Stimulated activated CD4-positive, alpha-beta T cell treated with anti-CD3 and anti-CD28 coated beads, Interleukin-1b, Interleukin-23, amount 100 ng/mL, for 4 hours (primary cell): ENCODE measurements around the gene HYDIN.

ENCODE experiments used
- DNase-seq, 2 donors: peaks; one replicate each; pipeline ENCODE4 v3.0.0-alpha.2; 2020; ENCODE audit warnings: low read depth in 2 of 2

The HYDIN gene

GRCh38 chr16:71230122-71230845 lies at the start of gene HYDIN:
Gene HYDIN (minus strand): TSS chr16:71230722. CDS start chr16:71186895, 43,827 bp downstream.
- no peak for DNase-seq

- no peak for DNase-seq
These were observed 46.2 kb upstream of the HYDIN start for GRCh38 chr16:71276589-71277334.

GRCh38 chr16:71273384-71273783 lies 42.9 kb upstream of the HYDIN start:
- no peak for DNase-seq

GRCh38 chr16:71264299-71264698 lies 33.8 kb upstream of the HYDIN start:
- no peak for DNase-seq

- no peak for DNase-seq
These were observed 33.1 kb upstream of the HYDIN start for GRCh38 chr16:71263582-71263981.

- DNase-seq: no peak
These were observed 31.9 kb upstream of the HYDIN start for GRCh38 chr16:71262391-71262790.

GRCh38 chr16:71260995-71261394 lies 30.5 kb upstream of the HYDIN start:
- DNase-seq: no peak

- DNase-seq: no peak
These were observed 28.6 kb upstream of the HYDIN start for GRCh38 chr16:71259086-71259485.

GRCh38 chr16:71258372-71258771 lies 27.9 kb upstream of the HYDIN start:
- no peak for DNase-seq

- DNase-seq: no peak
These were observed 27.2 kb upstream of the HYDIN start for GRCh38 chr16:71257768-71258167.

- no peak for DNase-seq
These were observed 25.2 kb upstream of the HYDIN start for GRCh38 chr16:71255721-71256120.

- DNase-seq: no peak
These were observed 24.5 kb upstream of the HYDIN start for GRCh38 chr16:71254832-71255525.

GRCh38 chr16:71250461-71251235 lies 20.1 kb upstream of the HYDIN start:
- DNase-seq: no peak

- DNase-seq: no peak
These were observed 18.9 kb upstream of the HYDIN start for GRCh38 chr16:71249399-71249798.

GRCh38 chr16:71247478-71247877 lies 17.0 kb upstream of the HYDIN start:
- no peak for DNase-seq

- no peak for DNase-seq
These were observed 15.8 kb upstream of the HYDIN start for GRCh38 chr16:71246309-71246708.

GRCh38 chr16:71244521-71244920 lies 14.0 kb upstream of the HYDIN start:
- DNase-seq: no peak

- DNase-seq: no peak
These were observed 12.1 kb upstream of the HYDIN start for GRCh38 chr16:71242601-71243000.

GRCh38 chr16:71242036-71242435 lies 11.5 kb upstream of the HYDIN start:
- no peak for DNase-seq

GRCh38 chr16:71229344-71229743 lies 1.2 kb downstream of the HYDIN start:
- no peak for DNase-seq

- no peak for DNase-seq
These were observed 4.0 kb downstream of the HYDIN start for GRCh38 chr16:71226229-71227141.
